DOHH2 (cell line): ENCODE results near the gene HTRA1.

Experiments used
- H3F3A ChIP-seq: fragments of 200-600 bp; sonication (generic), shearing (Covaris generic); 2 replicates; pipeline ENCODE4 v1.6.0; 2016; ENCODE audit warnings: antibody characterized with exemption, mild to moderate bottlenecking; ENCODE audit not compliant: control insufficient read depth, insufficient read depth
- H3K27ac ChIP-seq: fragments of 200-600 bp; sonication (generic); 2 replicates; pipeline ENCODE4 v1.5.1; 2014; ENCODE audit warnings: low read depth, mild to moderate bottlenecking, low read length, moderate library complexity
- H3K27me3 ChIP-seq: fragments of 200-600 bp; sonication (generic); 2 replicates; pipeline ENCODE4 v1.6.1; 2014; ENCODE audit warnings: mild to moderate bottlenecking, low read length, mixed read lengths; ENCODE audit not compliant: control insufficient read depth
- H3K36me3 ChIP-seq: fragments of 200-600 bp; sonication (generic); 2 replicates; pipeline ENCODE4 v1.6.1; 2014; ENCODE audit warnings: mild to moderate bottlenecking, low read length, moderate library complexity, mixed read lengths; ENCODE audit not compliant: control insufficient read depth
- H3K4me1 ChIP-seq: fragments of 200-600 bp; sonication (generic); 2 replicates; pipeline ENCODE4 v1.6.1; 2014; ENCODE audit warnings: mild to moderate bottlenecking, low read length, mixed read lengths; ENCODE audit not compliant: control insufficient read depth
- H3K4me2 ChIP-seq: fragments of 200-600 bp; sonication (generic); 2 replicates; pipeline ENCODE4 v1.6.0; 2014; ENCODE audit warnings: mild to moderate bottlenecking, low read length, moderate library complexity
- H3K4me3 ChIP-seq: fragments of 200-600 bp; sonication (generic); 2 replicates; pipeline ENCODE4 v1.5.1; 2014; ENCODE audit warnings: mild to moderate bottlenecking, low read length, mixed read lengths
- H3K79me2 ChIP-seq: fragments of 200-600 bp; sonication (generic); 2 replicates; pipeline ENCODE4 v1.6.1; 2014; ENCODE audit warnings: mild to moderate bottlenecking, low read length, mixed read lengths; ENCODE audit not compliant: control insufficient read depth
- H3K9me2 ChIP-seq: fragments of 200-600 bp; sonication (generic); replicated peaks from 2 replicates; pipeline ENCODE4 v1.6.1; 2014; ENCODE audit warnings: mild to moderate bottlenecking, low read length, mixed read lengths; ENCODE audit not compliant: control insufficient read depth
- H3K9me3 ChIP-seq: fragments of 200-600 bp; sonication (generic); 2 replicates; pipeline ENCODE4 v1.6.1; 2014; ENCODE audit warnings: antibody characterized with exemption, low read length, mixed read lengths; ENCODE audit not compliant: control insufficient read depth, insufficient read depth
- H4K20me1 ChIP-seq: fragments of 200-600 bp; sonication (generic); 2 replicates; pipeline ENCODE4 v1.6.0; 2014; ENCODE audit warnings: low read depth, mild to moderate bottlenecking, antibody characterized with exemption, low read length, moderate library complexity; ENCODE audit not compliant: control insufficient read depth, insufficient read depth
- CTCF ChIP-seq: fragments of 200-600 bp; sonication (generic); IDR thresholded peaks from one replicate; pipeline ENCODE4 v1.5.1; 2014; ENCODE audit warnings: antibody characterized with exemption, mild to moderate bottlenecking, low read depth, low read length; ENCODE audit not compliant: poor library complexity, severe bottlenecking
- EZH2phosphoT487 ChIP-seq: fragments of 200-600 bp; sonication (generic); IDR thresholded peaks from 2 replicates; pipeline ENCODE4 v1.6.1; 2017; ENCODE audit warnings: borderline replicate concordance, mild to moderate bottlenecking, antibody characterized with exemption, low read length, moderate library complexity, mixed read lengths

Gene HTRA1

GRCh38 chr10:122557516-122557915 is 96.2 kb downstream of the HTRA1 start:
- Histone ChIP-seq H3K9me2 (no peaks in the 10 kb centered on the region), H3K36me3 (no peaks in the 10 kb centered on the region), H3K9me3 (no peaks in the 10 kb centered on the region), H3K4me3 (no peak overlapping the region), H3K27me3 (peaks cover 9% of the 10 kb centered on the region), H3K4me2 (no peak overlapping the region), H4K20me1 (no peaks in the 10 kb centered on the region), H3K79me2 (no peaks in the 10 kb centered on the region), H3K27ac (no peak overlapping the region), H3F3A (no peaks in the 10 kb centered on the region), H3K4me1 (no peaks in the 10 kb centered on the region)
- TF ChIP-seq CTCF (no peak), EZH2phosphoT487 (no peak)

GRCh38 chr10:122558452-122558851 is 97.1 kb downstream of the HTRA1 start:
- H3K4me3 ChIP-seq = no peak overlapping the region
- no peaks in the 10 kb centered on the region for H3F3A ChIP-seq
- H3K79me2 ChIP-seq = no peaks in the 10 kb centered on the region
- no peaks in the 10 kb centered on the region for H3K9me2 ChIP-seq
- no peak overlapping the region for H3K4me2 ChIP-seq
- no peak overlapping the region for H3K27ac ChIP-seq
- H3K4me1 ChIP-seq = no peaks in the 10 kb centered on the region
- no peaks in the 10 kb centered on the region for H4K20me1 ChIP-seq
- no peak for TF ChIP-seq EZH2phosphoT487
- no peak for TF ChIP-seq CTCF
- no peaks in the 10 kb centered on the region for H3K9me3 ChIP-seq
- H3K36me3 ChIP-seq = no peaks in the 10 kb centered on the region
- H3K27me3 ChIP-seq = peaks cover 9% of the 10 kb centered on the region

GRCh38 chr10:122559228-122559627 is 97.9 kb downstream of the HTRA1 start:
- peaks cover 9% of the 10 kb centered on the region for H3K27me3 ChIP-seq
- no peak overlapping the region for H3K4me2 ChIP-seq
- no peaks in the 10 kb centered on the region for H3K9me3 ChIP-seq
- H3F3A ChIP-seq = no peaks in the 10 kb centered on the region
- H3K4me3 ChIP-seq = no peak overlapping the region
- no peaks in the 10 kb centered on the region for H3K4me1 ChIP-seq
- no peaks in the 10 kb centered on the region for H3K9me2 ChIP-seq
- TF ChIP-seq EZH2phosphoT487 (no peak), CTCF (no peak)
- H3K79me2 ChIP-seq = no peaks in the 10 kb centered on the region
- no peaks in the 10 kb centered on the region for H3K36me3 ChIP-seq
- no peak overlapping the region for H3K27ac ChIP-seq
- no peaks in the 10 kb centered on the region for H4K20me1 ChIP-seq

GRCh38 chr10:122560279-122560804 is 99.0 kb downstream of the HTRA1 start, which contains the start of gene DMBT1:
Gene DMBT1 (plus strand): TSS chr10:122560754. CDS start chr10:122560771, 17 bp downstream.
- Histone ChIP-seq H3K9me2 (no peaks in the 10 kb centered on the region), H3K4me2 (no peak within 1 kb of the TSS), H4K20me1 (no peaks in the 10 kb centered on the region), H3K4me1 (no peaks in the 10 kb centered on the region), H3F3A (no peaks in the 10 kb centered on the region), H3K27ac (no peak within 1 kb of the TSS), H3K27me3 (peaks cover 14% of the 10 kb centered on the region), H3K4me3 (no peak within 1 kb of the TSS), H3K79me2 (no peaks in the 10 kb centered on the region), H3K9me3 (no peaks in the 10 kb centered on the region), H3K36me3 (no peaks in the 10 kb centered on the region)
- TF ChIP-seq EZH2phosphoT487 = no peak
- no peak for TF ChIP-seq CTCF
